SK-N-SH treated with all-trans-retinoic acid at 6 μM for 48 hours (cell line): Measurements from ENCODE around the gene NKD1.

Experiments used
- ATAC-seq: fragments of 200-7000 bp; cut with Tn5 transposase; 3 replicates; pipeline ENCODE4 v1.9.1; 2020; ENCODE audit warnings: mild to moderate bottlenecking, moderate library complexity
- ARNTL ChIP-seq: fragments of 450-650 bp; formaldehyde crosslinking; IDR thresholded peaks from 2 replicates; pipeline ENCODE4 v1.5.0; 2020; ENCODE audit warnings: low read depth, mild to moderate bottlenecking, moderate library complexity, borderline replicate concordance
- BACH2 ChIP-seq: fragments of 250-450 bp; sonication (Bioruptor Pico); IDR thresholded peaks from 2 replicates; pipeline ENCODE4 v1.9.0; 2021; ENCODE audit warnings: mild to moderate bottlenecking, borderline replicate concordance
- CREB5 ChIP-seq: fragments of 250-450 bp; sonication (Bioruptor Pico); IDR thresholded peaks from 2 replicates; pipeline ENCODE4 v1.5.1; 2020; ENCODE audit warnings: low read depth, mild to moderate bottlenecking, moderate library complexity
- CSDC2 ChIP-seq: fragments of 250-450 bp; sonication (Bioruptor Pico); IDR thresholded peaks from 2 replicates; pipeline ENCODE4 v1.5.0; 2020; ENCODE audit warnings: mild to moderate bottlenecking, moderate library complexity
- CSRNP3 ChIP-seq: fragments of 250-450 bp; sonication (Bioruptor Pico); IDR thresholded peaks from 2 replicates; pipeline ENCODE4 v1.5.1; 2021; ENCODE audit warnings: mild to moderate bottlenecking, moderate library complexity
- ESRRG ChIP-seq: fragments of 250-450 bp; sonication (Bioruptor Pico); IDR thresholded peaks from 2 replicates; pipeline ENCODE4 v1.6.1; 2021; ENCODE audit warnings: mild to moderate bottlenecking
- GLIS3 ChIP-seq: fragments of 250-450 bp; sonication (Bioruptor Pico); IDR thresholded peaks from 2 replicates; pipeline ENCODE4 v1.5.0; 2020; ENCODE audit warnings: mild to moderate bottlenecking, moderate library complexity
- ISL1 ChIP-seq: fragments of 250-450 bp; sonication (Bioruptor Pico); IDR thresholded peaks from 2 replicates; pipeline ENCODE4 v2.1.2; 2022; ENCODE audit warnings: mild to moderate bottlenecking, moderate library complexity
- RARB ChIP-seq: fragments of 250-450 bp; sonication (Bioruptor Pico); IDR thresholded peaks from 2 replicates; pipeline ENCODE4 v1.8.0; 2021; ENCODE audit warnings: mild to moderate bottlenecking, moderate library complexity
- TCF4 ChIP-seq: fragments of 250-450 bp; sonication (Bioruptor Pico); IDR thresholded peaks from 2 replicates; pipeline ENCODE4 v1.8.0; 2021; ENCODE audit warnings: mild to moderate bottlenecking, moderate library complexity, borderline replicate concordance
- TSHZ2 ChIP-seq: fragments of 250-450 bp; sonication (Bioruptor Pico); IDR thresholded peaks from 2 replicates; pipeline ENCODE4 v1.5.0; 2020; ENCODE audit warnings: mild to moderate bottlenecking, moderate library complexity
- ZC3H10 ChIP-seq: fragments of 250-450 bp; sonication (Bioruptor Pico); IDR thresholded peaks from 2 replicates; pipeline ENCODE4 v1.5.1; 2021; ENCODE audit warnings: mild to moderate bottlenecking, moderate library complexity
- ZFP3 ChIP-seq: fragments of 250-450 bp; sonication (Bioruptor Pico); IDR thresholded peaks from 2 replicates; pipeline ENCODE4 v1.5.0; 2020; ENCODE audit warnings: mild to moderate bottlenecking, moderate library complexity
- ZFP30 ChIP-seq: fragments of 450-650 bp; formaldehyde crosslinking; IDR thresholded peaks from 2 replicates; pipeline ENCODE4 v1.5.0; 2022; ENCODE audit warnings: mild to moderate bottlenecking, moderate library complexity
- ZNF565 ChIP-seq: fragments of 450-650 bp; formaldehyde crosslinking; conservative IDR thresholded peaks from 2 replicates; pipeline ENCODE4 v1.5.0; 2020; ENCODE audit warnings: low read depth, mild to moderate bottlenecking, moderate library complexity
- ZNF8 ChIP-seq: fragments of 450-650 bp; formaldehyde crosslinking; IDR thresholded peaks from 2 replicates; pipeline ENCODE4 v1.5.0; 2020; ENCODE audit warnings: mild to moderate bottlenecking, moderate library complexity
- TF ChIP-seq, protein P1 (sequence below): fragments of 250-450 bp; sonication (Bioruptor Pico); IDR thresholded peaks from 2 replicates; pipeline ENCODE4 v1.8.0; 2021; ENCODE audit warnings: low read depth, mild to moderate bottlenecking, moderate library complexity, borderline replicate concordance
- TF ChIP-seq, protein P2 (sequence below): fragments of 250-450 bp; sonication (Bioruptor Pico); IDR thresholded peaks from 2 replicates; pipeline ENCODE4 v1.8.0; 2020; ENCODE audit warnings: mild to moderate bottlenecking, moderate library complexity, borderline replicate concordance

NKD1 gene

DNA sequence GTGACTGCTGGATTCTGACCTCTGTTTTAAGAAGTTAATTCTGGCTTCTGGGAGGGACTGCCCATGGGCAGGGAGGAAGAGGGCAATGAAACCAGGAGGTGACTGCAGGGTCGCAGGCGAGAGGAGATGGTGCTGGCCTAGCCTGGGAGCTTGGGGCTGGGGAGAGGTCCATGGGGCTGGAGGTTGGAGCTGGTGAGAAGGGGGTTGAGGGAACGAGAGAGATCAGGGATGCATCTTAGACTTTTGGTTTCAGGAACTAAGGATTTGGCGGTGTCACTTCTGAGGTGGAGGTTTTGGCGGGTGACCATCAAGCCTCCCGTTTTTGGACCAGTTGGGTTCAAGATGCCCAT, 64.6 kb downstream of the NKD1 start:
- TF ChIP-seq TSHZ2 (no peak), ISL1 (CRISPR knock-in tag) (no peak), ZNF8 (CRISPR knock-in tag) (no peak), BACH2 (CRISPR knock-in tag) (no peak), ARNTL (no peak), CSDC2 (CRISPR knock-in tag) (no peak), ZFP30 (CRISPR knock-in tag) (no peak), GLIS3 (CRISPR knock-in tag) (no peak), TCF4 (no peak), ZFP3 (CRISPR knock-in tag) (no peak), ESRRG (CRISPR knock-in tag) (no peak)
- TF ChIP-seq, protein P1, sequence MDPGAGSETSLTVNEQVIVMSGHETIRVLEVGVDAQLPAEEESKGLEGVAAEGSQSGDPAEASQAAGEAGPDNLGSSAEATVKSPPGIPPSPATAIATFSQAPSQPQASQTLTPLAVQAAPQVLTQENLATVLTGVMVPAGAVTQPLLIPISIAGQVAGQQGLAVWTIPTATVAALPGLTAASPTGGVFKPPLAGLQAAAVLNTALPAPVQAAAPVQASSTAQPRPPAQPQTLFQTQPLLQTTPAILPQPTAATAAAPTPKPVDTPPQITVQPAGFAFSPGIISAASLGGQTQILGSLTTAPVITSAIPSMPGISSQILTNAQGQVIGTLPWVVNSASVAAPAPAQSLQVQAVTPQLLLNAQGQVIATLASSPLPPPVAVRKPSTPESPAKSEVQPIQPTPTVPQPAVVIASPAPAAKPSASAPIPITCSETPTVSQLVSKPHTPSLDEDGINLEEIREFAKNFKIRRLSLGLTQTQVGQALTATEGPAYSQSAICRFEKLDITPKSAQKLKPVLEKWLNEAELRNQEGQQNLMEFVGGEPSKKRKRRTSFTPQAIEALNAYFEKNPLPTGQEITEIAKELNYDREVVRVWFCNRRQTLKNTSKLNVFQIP, result no peak
- TF ChIP-seq, protein P2, sequence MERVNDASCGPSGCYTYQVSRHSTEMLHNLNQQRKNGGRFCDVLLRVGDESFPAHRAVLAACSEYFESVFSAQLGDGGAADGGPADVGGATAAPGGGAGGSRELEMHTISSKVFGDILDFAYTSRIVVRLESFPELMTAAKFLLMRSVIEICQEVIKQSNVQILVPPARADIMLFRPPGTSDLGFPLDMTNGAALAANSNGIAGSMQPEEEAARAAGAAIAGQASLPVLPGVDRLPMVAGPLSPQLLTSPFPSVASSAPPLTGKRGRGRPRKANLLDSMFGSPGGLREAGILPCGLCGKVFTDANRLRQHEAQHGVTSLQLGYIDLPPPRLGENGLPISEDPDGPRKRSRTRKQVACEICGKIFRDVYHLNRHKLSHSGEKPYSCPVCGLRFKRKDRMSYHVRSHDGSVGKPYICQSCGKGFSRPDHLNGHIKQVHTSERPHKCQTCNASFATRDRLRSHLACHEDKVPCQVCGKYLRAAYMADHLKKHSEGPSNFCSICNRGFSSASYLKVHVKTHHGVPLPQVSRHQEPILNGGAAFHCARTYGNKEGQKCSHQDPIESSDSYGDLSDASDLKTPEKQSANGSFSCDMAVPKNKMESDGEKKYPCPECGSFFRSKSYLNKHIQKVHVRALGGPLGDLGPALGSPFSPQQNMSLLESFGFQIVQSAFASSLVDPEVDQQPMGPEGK (CRISPR knock-in tag), result no peak
- ATAC-seq, result no peak

GRCh38 chr16:50613281-50613963, 65.2 kb downstream of the NKD1 start:
- ATAC-seq, result no peak
- no peak for TF ChIP-seq ESRRG (CRISPR knock-in tag)
- TF ChIP-seq, protein P1, result no peak
- TF ChIP-seq CSDC2 (CRISPR knock-in tag), result no peak
- no peak for TF ChIP-seq ZNF8 (CRISPR knock-in tag)
- TF ChIP-seq, protein P2 (CRISPR knock-in tag), result no peak
- TF ChIP-seq CSRNP3 (CRISPR knock-in tag), result no peak
- no peak for TF ChIP-seq TCF4
- TF ChIP-seq CREB5, result no peak
- TF ChIP-seq ZC3H10 (CRISPR knock-in tag), result no peak
- TF ChIP-seq ZNF565 (CRISPR knock-in tag), result no peak
- TF ChIP-seq ZFP3 (CRISPR knock-in tag), result no peak
- TF ChIP-seq RARB (CRISPR knock-in tag), result no peak
- TF ChIP-seq, all 23 proteins: peak for 0
